ENCODE measurements around the gene RAMP2. TPM values are rescaled to one million over a fixed set of nuclear protein-coding genes. Genes with fewer than 3 reads are reported as not detected.

Gene RAMP2
- polyA plus RNA-seq, 2 of the 4 experiments (the other 2 are of a cell fraction) = 0.49 to 0.87 TPM

DNA sequence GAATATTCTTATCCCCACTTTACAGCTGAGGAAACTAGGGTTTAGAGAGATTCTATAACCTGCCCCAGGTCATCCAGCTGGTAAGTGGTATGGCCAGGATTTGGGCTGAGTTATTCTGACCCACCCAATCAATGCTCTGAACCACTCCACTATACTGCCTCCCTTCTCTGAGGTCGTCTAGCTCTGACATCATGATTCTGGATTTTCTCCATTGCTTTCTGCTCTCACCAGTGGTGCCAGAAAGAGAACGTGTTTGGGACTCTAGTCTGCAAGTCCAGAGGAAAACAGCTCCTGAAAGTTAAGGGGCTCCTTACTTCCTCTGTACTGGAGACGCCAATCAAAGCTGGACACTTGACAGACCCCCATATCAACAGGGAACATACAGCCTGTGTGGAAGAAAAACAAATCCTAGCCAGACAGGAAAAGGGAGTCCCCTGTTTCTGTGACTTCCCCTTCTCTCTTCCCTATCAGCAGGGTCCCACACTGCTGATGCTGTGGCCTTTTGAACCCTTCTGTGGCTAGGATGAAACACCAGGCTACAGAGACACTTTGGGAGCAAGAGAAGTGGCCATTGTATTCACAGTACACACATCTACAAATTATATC lies 10.2 kb upstream of the RAMP2 start:
- DNase-seq (ENCODE audit: low read depth in 1 of 2, low spot score in 1 of 2) (no peak), FAIRE-seq (no peak), ATAC-seq (no peak)
- Histone ChIP-seq H3K4me3 (no peak overlapping the region), H3K27ac (no peak overlapping the region), H3K9me3 (no peaks in the 10 kb centered on the region), H3K4me1 (no peaks in the 10 kb centered on the region), H3K4me2 (no peak overlapping the region)
- ChIA-PET CTCF (interaction anchor here (0.6 to 8.9 kb wide), 5 partner anchors 11 to 132 kb away, joined by 3 to 114 read pairs (median 4); partner anchors contain the start of gene RAMP2), POLR2A (interaction anchor here (0.5 to 1.6 kb wide), 2 partner anchors 23 to 177 kb away, joined by 3 to 7 read pairs; partner anchors contain the start of gene VPS25)
- TF ChIP-seq FOSB (CRISPR knock-in tag; IDR thresholded peaks at IDR 0.05) = no peak
- TF ChIP-seq, protein P1, sequence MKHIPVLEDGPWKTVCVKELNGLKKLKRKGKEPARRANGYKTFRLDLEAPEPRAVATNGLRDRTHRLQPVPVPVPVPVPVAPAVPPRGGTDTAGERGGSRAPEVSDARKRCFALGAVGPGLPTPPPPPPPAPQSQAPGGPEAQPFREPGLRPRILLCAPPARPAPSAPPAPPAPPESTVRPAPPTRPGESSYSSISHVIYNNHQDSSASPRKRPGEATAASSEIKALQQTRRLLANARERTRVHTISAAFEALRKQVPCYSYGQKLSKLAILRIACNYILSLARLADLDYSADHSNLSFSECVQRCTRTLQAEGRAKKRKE (CRISPR knock-in tag; IDR thresholded peaks at IDR 0.05; ENCODE audit: low read depth) = no peak
- no peak for TF ChIP-seq EP300 (IDR thresholded peaks at IDR 0.05)
- TF ChIP-seq JUN (IDR thresholded peaks at IDR 0.05) = no peak
- TF ChIP-seq TFCP2L1 (CRISPR knock-in tag; IDR thresholded peaks at IDR 0.05) = no peak
- TF ChIP-seq, protein P2, sequence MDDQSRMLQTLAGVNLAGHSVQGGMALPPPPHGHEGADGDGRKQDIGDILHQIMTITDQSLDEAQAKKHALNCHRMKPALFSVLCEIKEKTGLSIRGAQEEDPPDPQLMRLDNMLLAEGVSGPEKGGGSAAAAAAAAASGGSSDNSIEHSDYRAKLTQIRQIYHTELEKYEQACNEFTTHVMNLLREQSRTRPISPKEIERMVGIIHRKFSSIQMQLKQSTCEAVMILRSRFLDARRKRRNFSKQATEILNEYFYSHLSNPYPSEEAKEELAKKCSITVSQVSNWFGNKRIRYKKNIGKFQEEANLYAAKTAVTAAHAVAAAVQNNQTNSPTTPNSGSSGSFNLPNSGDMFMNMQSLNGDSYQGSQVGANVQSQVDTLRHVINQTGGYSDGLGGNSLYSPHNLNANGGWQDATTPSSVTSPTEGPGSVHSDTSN (IDR thresholded peaks at IDR 0.05) = no peak
- no peak for TF ChIP-seq HOXB5 (CRISPR knock-in tag; IDR thresholded peaks at IDR 0.05)
- no peak for TF ChIP-seq ZFP36 (IDR thresholded peaks at IDR 0.05; ENCODE audit: borderline replicate concordance, partially characterized antibody)
- TF ChIP-seq, protein P3, sequence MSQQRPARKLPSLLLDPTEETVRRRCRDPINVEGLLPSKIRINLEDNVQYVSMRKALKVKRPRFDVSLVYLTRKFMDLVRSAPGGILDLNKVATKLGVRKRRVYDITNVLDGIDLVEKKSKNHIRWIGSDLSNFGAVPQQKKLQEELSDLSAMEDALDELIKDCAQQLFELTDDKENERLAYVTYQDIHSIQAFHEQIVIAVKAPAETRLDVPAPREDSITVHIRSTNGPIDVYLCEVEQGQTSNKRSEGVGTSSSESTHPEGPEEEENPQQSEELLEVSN (IDR thresholded peaks at IDR 0.05; ENCODE audit: borderline replicate concordance, low read depth) = no peak
- no peak for TF ChIP-seq CTCF (IDR thresholded peaks at IDR 0.05)
- no peak for TF ChIP-seq GATA3 (IDR thresholded peaks at IDR 0.05; ENCODE audit: borderline replicate concordance)
- TF ChIP-seq RFX5 (IDR thresholded peaks at IDR 0.05) = no peak
- TF ChIP-seq FOXS1 (CRISPR knock-in tag; IDR thresholded peaks at IDR 0.05) = no peak
- TF ChIP-seq ZNF302 (CRISPR knock-in tag; IDR thresholded peaks at IDR 0.05) = no peak
- no peak for TF ChIP-seq CHD2 (IDR thresholded peaks at IDR 0.05; ENCODE audit: low read length, partially characterized antibody)
- no peak for TF ChIP-seq ZSCAN20 (CRISPR knock-in tag; IDR thresholded peaks at IDR 0.05)
- 29% methylated on average over 3 of the region's 3 CpGs for whole genome bisulfite sequencing (ENCODE audit: missing lambda C conversion rate)

DNA sequence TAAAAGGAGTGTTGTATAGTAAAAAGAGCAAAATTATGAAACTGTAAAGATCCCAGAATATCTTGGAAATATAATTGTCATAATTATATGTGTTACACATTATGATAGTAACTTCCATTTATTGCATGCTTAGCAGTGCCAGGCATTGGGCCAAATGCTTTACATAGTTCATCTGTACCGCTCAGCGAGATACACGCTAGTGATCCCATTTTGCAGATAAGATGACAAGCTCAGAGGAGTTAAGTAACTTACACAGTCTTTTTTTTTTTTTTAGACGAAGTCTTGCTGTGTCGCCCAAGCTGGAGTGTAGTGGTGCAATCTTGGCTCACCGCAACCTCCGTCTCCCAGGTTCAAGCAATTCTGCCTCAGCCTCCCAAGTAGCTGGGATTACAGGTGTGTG lies 9.4 kb upstream of the RAMP2 start:
- no peaks in the 10 kb centered on the region for H3K4me1 ChIP-seq
- H3K4me3 ChIP-seq = no peak overlapping the region
- H3K9me3 ChIP-seq = no peaks in the 10 kb centered on the region
- POLR2A ChIA-PET = no interaction called here
- FAIRE-seq = no peak
- WGBS (ENCODE audit: missing lambda C conversion rate) = 88% methylated on average over 7 of the region's 7 CpGs
- H3K27ac ChIP-seq = no peak overlapping the region
- CTCF ChIA-PET = interaction anchor here (8.9 kb wide), 1 partner anchor 10 kb away, joined by 114 read pairs; the partner anchor contains the start of gene RAMP2
- H3K4me2 ChIP-seq = no peak overlapping the region
- no peak for ATAC-seq
- DNase-seq (ENCODE audit: low read depth in 1 of 2, low spot score in 1 of 2) = no peak
- TF ChIP-seq POLR2AphosphoS2 (conservative IDR thresholded peaks at IDR 0.05; ENCODE audit: low read length) = no peak
- TF ChIP-seq, protein P4, sequence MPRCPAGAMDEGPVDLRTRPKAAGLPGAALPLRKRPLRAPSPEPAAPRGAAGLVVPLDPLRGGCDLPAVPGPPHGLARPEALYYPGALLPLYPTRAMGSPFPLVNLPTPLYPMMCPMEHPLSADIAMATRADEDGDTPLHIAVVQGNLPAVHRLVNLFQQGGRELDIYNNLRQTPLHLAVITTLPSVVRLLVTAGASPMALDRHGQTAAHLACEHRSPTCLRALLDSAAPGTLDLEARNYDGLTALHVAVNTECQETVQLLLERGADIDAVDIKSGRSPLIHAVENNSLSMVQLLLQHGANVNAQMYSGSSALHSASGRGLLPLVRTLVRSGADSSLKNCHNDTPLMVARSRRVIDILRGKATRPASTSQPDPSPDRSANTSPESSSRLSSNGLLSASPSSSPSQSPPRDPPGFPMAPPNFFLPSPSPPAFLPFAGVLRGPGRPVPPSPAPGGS (IDR thresholded peaks at IDR 0.05) = no peak
- TF ChIP-seq NFE2L2 (conservative IDR thresholded peaks at IDR 0.05; ENCODE audit: low read length) = no peak
- TF ChIP-seq MYC (IDR thresholded peaks at IDR 0.05; ENCODE audit: borderline replicate concordance, low read length) = no peak
- TF ChIP-seq ZSCAN20 (CRISPR knock-in tag; IDR thresholded peaks at IDR 0.05) = no peak
- no peak for TF ChIP-seq MAFK (IDR thresholded peaks at IDR 0.05; ENCODE audit: partially characterized antibody)

Measured in A549 (cell line).